C4-2B (cell line): Measurements from ENCODE around the gene SLFNL1.

Experiments used
- ZFX ChIP-seq: fragments of 450-650 bp; IDR thresholded peaks from 2 replicates; pipeline ENCODE4 v1.6.1; 2017
- TF ChIP-seq, protein P1 (sequence below): fragments of 450-650 bp; conservative IDR thresholded peaks from 2 replicates; pipeline ENCODE4 v1.5.1; 2017; ENCODE audit warnings: mild to moderate bottlenecking

DNA sequence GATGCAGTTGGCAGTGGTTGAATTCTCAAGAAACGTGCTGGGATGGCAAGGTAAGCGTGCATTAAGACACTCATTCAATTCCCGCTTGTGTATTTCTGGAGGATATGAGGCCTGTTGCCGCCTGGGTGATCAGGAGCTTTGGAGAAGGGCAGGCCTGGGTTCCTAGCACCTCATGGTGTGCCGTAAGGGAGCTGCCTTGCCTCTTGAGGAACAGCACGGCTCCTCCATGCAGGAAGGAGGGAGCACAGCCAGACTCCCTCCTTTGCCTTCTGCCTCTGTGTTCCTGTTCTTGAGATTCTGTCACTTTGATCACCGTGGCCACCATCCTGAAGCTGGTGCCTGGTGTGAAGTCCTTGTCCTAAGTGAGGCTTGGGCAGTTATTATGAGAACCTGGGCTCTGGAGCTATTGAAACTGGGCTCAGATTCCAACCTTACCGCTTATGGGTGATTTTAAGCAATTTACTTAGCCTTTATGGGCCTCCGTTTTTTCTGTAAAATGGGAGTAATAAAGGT is 18.3 kb downstream of the SLFNL1 start:
- TF ChIP-seq, protein P1, sequence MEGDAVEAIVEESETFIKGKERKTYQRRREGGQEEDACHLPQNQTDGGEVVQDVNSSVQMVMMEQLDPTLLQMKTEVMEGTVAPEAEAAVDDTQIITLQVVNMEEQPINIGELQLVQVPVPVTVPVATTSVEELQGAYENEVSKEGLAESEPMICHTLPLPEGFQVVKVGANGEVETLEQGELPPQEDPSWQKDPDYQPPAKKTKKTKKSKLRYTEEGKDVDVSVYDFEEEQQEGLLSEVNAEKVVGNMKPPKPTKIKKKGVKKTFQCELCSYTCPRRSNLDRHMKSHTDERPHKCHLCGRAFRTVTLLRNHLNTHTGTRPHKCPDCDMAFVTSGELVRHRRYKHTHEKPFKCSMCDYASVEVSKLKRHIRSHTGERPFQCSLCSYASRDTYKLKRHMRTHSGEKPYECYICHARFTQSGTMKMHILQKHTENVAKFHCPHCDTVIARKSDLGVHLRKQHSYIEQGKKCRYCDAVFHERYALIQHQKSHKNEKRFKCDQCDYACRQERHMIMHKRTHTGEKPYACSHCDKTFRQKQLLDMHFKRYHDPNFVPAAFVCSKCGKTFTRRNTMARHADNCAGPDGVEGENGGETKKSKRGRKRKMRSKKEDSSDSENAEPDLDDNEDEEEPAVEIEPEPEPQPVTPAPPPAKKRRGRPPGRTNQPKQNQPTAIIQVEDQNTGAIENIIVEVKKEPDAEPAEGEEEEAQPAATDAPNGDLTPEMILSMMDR: no peak
- TF ChIP-seq ZFX: peak; percentile 16; the same call in 1 of the 2 replicates
